HEK293 (cell line): ENCODE data around the gene RECK.

ENCODE experiments used
- CTCF ChIA-PET: fragments of 350-600 bp; formaldehyde crosslinking; extraction: SDS; loops from one replicate; lab custom pipeline; 2021; ENCODE audit warnings: antibody characterized with exemption; lab: Yijun Ruan, JAX
- POLR2A ChIA-PET: fragments of 300-600 bp; formaldehyde crosslinking; extraction: SDS; loops from one replicate; lab custom pipeline; 2020; ENCODE audit warnings: antibody characterized with exemption, inconsistent platforms; lab: Yijun Ruan, JAX
- H3K27ac ChIP-seq: fragments of 200-500 bp; sonication (Bioruptor generic); 2 replicates; pipeline ENCODE4 v1.5.1; 2014; ENCODE audit warnings: low read depth, low read length, control low read depth, inconsistent platforms; ENCODE audit errors: extremely low read depth
- H3K36me3 ChIP-seq, 2 experiments: fragments of 200-500 bp in 1 of 2; sonication (Bioruptor generic) in 1 of 2; 1 replicate in 1 of 2; 2 replicates in 1 of 2; pipeline ENCODE4 v1.5.1; 2014 to 2017; ENCODE audit warnings: inconsistent platforms in 2 of 2, low read length in 2 of 2; ENCODE audit not compliant: control insufficient read depth in 2 of 2, insufficient read depth in 1 of 2
- H3K4me1 ChIP-seq: fragments of 200-500 bp; sonication (Bioruptor generic); 2 replicates; pipeline ENCODE4 v1.5.1; 2014; ENCODE audit warnings: mild to moderate bottlenecking, low read length, inconsistent platforms; ENCODE audit not compliant: control insufficient read depth, insufficient read depth
- H3K4me3 ChIP-seq: 2 replicates; pipeline ENCODE4 v1.5.1; 2011; ENCODE audit warnings: low read depth, mild to moderate bottlenecking, control low read depth, low read length, moderate library complexity
- H3K9me3 ChIP-seq: fragments of 200-500 bp; sonication (Bioruptor generic); 2 replicates; pipeline ENCODE4 v1.5.1; 2014; ENCODE audit warnings: low read depth, low read length, inconsistent platforms; ENCODE audit not compliant: control insufficient read depth, insufficient read depth
- ELK4 ChIP-seq: IDR thresholded peaks from 2 replicates; pipeline ENCODE4 v1.6.1; 2011; ENCODE audit warnings: mild to moderate bottlenecking, low read depth, low read length, borderline replicate concordance
- KLF10 ChIP-seq: fragments of 450-650 bp; IDR thresholded peaks from 2 replicates; pipeline ENCODE4 v1.5.1; 2018; ENCODE audit warnings: missing biosample characterization, mild to moderate bottlenecking, missing genetic modification characterization
- MYNN ChIP-seq: fragments of 450-650 bp; formaldehyde crosslinking; IDR thresholded peaks from 2 replicates; pipeline ENCODE4 v1.5.1; 2016; ENCODE audit warnings: missing biosample characterization, missing genetic modification characterization, borderline replicate concordance
- REST ChIP-seq: fragments of 450-650 bp; formaldehyde crosslinking; IDR thresholded peaks from 2 replicates; pipeline ENCODE4 v1.5.1; 2016; ENCODE audit warnings: missing biosample characterization, missing genetic modification characterization
- SETDB1 ChIP-seq: IDR thresholded peaks from one replicate; pipeline ENCODE4 v1.6.1; 2017; ENCODE audit warnings: mild to moderate bottlenecking, low read length, moderate library complexity, mixed read lengths; ENCODE audit not compliant: insufficient read length
- SP7 ChIP-seq: fragments of 450-650 bp; formaldehyde crosslinking; IDR thresholded peaks from 2 replicates; pipeline ENCODE4 v1.5.1; 2016; ENCODE audit warnings: missing biosample characterization, missing genetic modification characterization
- TCF7L2 ChIP-seq: IDR thresholded peaks from 2 replicates; pipeline ENCODE4 v1.6.1; 2011; ENCODE audit warnings: low read depth, mild to moderate bottlenecking, inconsistent platforms, low read length, moderate library complexity, borderline replicate concordance
- ZBTB21 ChIP-seq: fragments of 450-650 bp; formaldehyde crosslinking; IDR thresholded peaks from 2 replicates; pipeline ENCODE4 v1.5.1; 2017; ENCODE audit warnings: missing biosample characterization, missing genetic modification characterization
- ZBTB26 ChIP-seq: fragments of 450-650 bp; formaldehyde crosslinking; optimal IDR thresholded peaks from 2 replicates; pipeline ENCODE3; 2016; ENCODE audit warnings: missing biosample characterization, mild to moderate bottlenecking, missing genetic modification characterization
- ZBTB6 ChIP-seq: fragments of 450-650 bp; formaldehyde crosslinking; IDR thresholded peaks from 2 replicates; pipeline ENCODE4 v1.5.1; 2017; ENCODE audit warnings: missing biosample characterization, missing genetic modification characterization
- ZFHX2 ChIP-seq: fragments of 450-650 bp; formaldehyde crosslinking; conservative IDR thresholded peaks from 2 replicates; pipeline ENCODE4 v1.5.1; 2016; ENCODE audit warnings: missing biosample characterization, missing genetic modification characterization
- ZFP3 ChIP-seq: fragments of 450-650 bp; formaldehyde crosslinking; IDR thresholded peaks from 2 replicates; pipeline ENCODE4 v1.5.1; 2016; ENCODE audit warnings: low read depth, missing biosample characterization, missing genetic modification characterization
- ZNF133 ChIP-seq: fragments of 450-650 bp; formaldehyde crosslinking; IDR thresholded peaks from 2 replicates; pipeline ENCODE4 v1.5.1; 2016; ENCODE audit warnings: missing biosample characterization, missing genetic modification characterization
- ZNF155 ChIP-seq: fragments of 450-650 bp; formaldehyde crosslinking; IDR thresholded peaks from 2 replicates; pipeline ENCODE4 v1.5.1; 2016; ENCODE audit warnings: missing biosample characterization, missing genetic modification characterization
- ZNF37A ChIP-seq: fragments of 450-650 bp; IDR thresholded peaks from 2 replicates; pipeline ENCODE4 v1.5.1; 2018; ENCODE audit warnings: missing biosample characterization, missing genetic modification characterization
- ZNF404 ChIP-seq: fragments of 450-650 bp; formaldehyde crosslinking; IDR thresholded peaks from 2 replicates; pipeline ENCODE4 v1.5.1; 2017; ENCODE audit warnings: missing biosample characterization, missing genetic modification characterization
- ZNF521 ChIP-seq: fragments of 450-650 bp; formaldehyde crosslinking; IDR thresholded peaks from 2 replicates; pipeline ENCODE4 v1.5.1; 2017; ENCODE audit warnings: missing biosample characterization, mild to moderate bottlenecking, missing genetic modification characterization
- ZNF571 ChIP-seq: fragments of 450-650 bp; formaldehyde crosslinking; IDR thresholded peaks from 2 replicates; pipeline ENCODE4 v1.5.0; 2017; ENCODE audit warnings: missing biosample characterization, missing genetic modification characterization
- ZNF623 ChIP-seq: fragments of 450-650 bp; formaldehyde crosslinking; IDR thresholded peaks from 2 replicates; pipeline ENCODE4 v1.5.1; 2016; ENCODE audit warnings: missing biosample characterization, missing genetic modification characterization
- ZNF645 ChIP-seq: fragments of 450-650 bp; formaldehyde crosslinking; IDR thresholded peaks from 2 replicates; pipeline ENCODE4; 2016; ENCODE audit warnings: missing biosample characterization, missing genetic modification characterization
- ZNF658 ChIP-seq: fragments of 450-650 bp; formaldehyde crosslinking; IDR thresholded peaks from 2 replicates; pipeline ENCODE4; 2016; ENCODE audit warnings: missing biosample characterization, missing genetic modification characterization
- ZNF660 ChIP-seq: fragments of 450-650 bp; IDR thresholded peaks from 2 replicates; pipeline ENCODE4 v1.5.1; 2018; ENCODE audit warnings: missing biosample characterization, mild to moderate bottlenecking, missing genetic modification characterization
- ZNF677 ChIP-seq: fragments of 450-650 bp; IDR thresholded peaks from 2 replicates; pipeline ENCODE4 v1.5.0; 2018; ENCODE audit warnings: missing biosample characterization, mild to moderate bottlenecking, missing genetic modification characterization, moderate library complexity

The RECK gene

GRCh38 chr9:36102742-36103495 is 66.2 kb downstream of the RECK start (continued):
- no peak for TF ChIP-seq ZNF645 (tag by site-specific recombination)
- TF ChIP-seq TCF7L2, result no peak
- TF ChIP-seq REST (tag by site-specific recombination), result no peak
- TF ChIP-seq ZFHX2 (tag by site-specific recombination), result peak; percentile 49
- TF ChIP-seq ZNF404, result no peak
- TF ChIP-seq ZFP3, result peak; percentile 58; the same call in 1 of the 2 replicates
- no peak for TF ChIP-seq ELK4
- no peak for TF ChIP-seq ZNF37A (tag by site-specific recombination)
- no peak for TF ChIP-seq ZBTB26
- TF ChIP-seq SETDB1, result no peak
- TF ChIP-seq ZNF660 (tag by site-specific recombination), result 0 out of 2 replicates have a peak, but pooled peaks have one; percentile 23
- no peak for TF ChIP-seq MYNN (tag by site-specific recombination)
- TF ChIP-seq ZNF521 (tag by site-specific recombination), result no peak
- TF ChIP-seq ZNF677 (tag by site-specific recombination), result no peak
- TF ChIP-seq ZBTB21 (tag by site-specific recombination), result no peak
- TF ChIP-seq, all 188 proteins: peak for 4

- Histone ChIP-seq H3K27ac (no peak overlapping the region), H3K4me1 (no peaks in the 10 kb centered on the region), H3K9me3 (no peaks in the 10 kb centered on the region)
- TF ChIP-seq ZNF658 (tag by site-specific recombination) (no peak), ZNF623 (no peak), KLF10 (tag by site-specific recombination) (no peak), ZNF155 (no peak), ZNF571 (tag by site-specific recombination) (no peak), ZNF133 (tag by site-specific recombination) (no peak), ZBTB6 (tag by site-specific recombination) (no peak), SP7 (tag by site-specific recombination) (no peak)
- TF ChIP-seq, all 188 proteins: peak for 0
- ChIA-PET CTCF (interaction anchor here (0.6 to 2.1 kb wide), 4 partner anchors 57 to 154 kb away, joined by 4 to 8 read pairs (median 4); no protein-coding TSS in a partner anchor), POLR2A (interaction anchor here (0.9 kb wide), 1 partner anchor 81 kb away, joined by 5 read pairs; the partner anchor contains the start of gene CLTA)
- H3K4me3 ChIP-seq, result no peak overlapping the region
- H3K36me3 ChIP-seq, result peaks cover 0 to 11% of the 10 kb centered on the region in 2 experiments; a peak in 2 of 3 replicates
Observed at GRCh38 chr9:36109071-36109470, 72.4 kb downstream of the RECK start.
